NCI-H1930 (cell line): ENCODE data around the gene HIGD1C.
"Not testable (repeated sequence)": the region's sequence is repeated elsewhere in the genome, so short reads cannot be mapped to it uniquely, and the experiment has no call there.

ENCODE experiments used
- DNase-seq, 2 experiments: peaks; one replicate each; lab custom pipeline; 2025; lab: John Stamatoyannopoulos, UW

The HIGD1C gene

GRCh38 chr12:50952510-50952909 lies at the start of gene HIGD1C:
Gene HIGD1C (plus strand): TSS chr12:50952544. CDS start chr12:50953999, 1,455 bp downstream.
- DNase-seq: no peak

DNA sequence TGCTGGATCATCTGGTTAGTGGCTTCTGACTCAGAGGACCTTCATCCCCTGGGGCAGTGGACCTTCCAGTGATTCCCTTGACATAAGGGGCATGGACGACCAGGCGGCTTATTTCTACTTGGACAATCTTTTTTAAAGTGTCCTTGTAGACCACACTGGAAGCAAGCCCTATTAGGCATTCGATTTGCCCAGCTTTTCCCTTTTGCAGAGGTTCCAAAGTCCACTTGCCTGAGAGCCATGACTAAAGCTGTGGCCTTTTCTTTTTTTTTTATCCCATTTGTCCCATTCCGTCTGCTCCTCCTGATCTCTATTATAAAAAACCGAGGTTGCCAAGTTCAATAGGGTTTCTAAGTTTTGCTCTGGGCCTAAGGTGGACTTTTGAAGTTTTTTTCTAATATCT lies 43.9 kb upstream of the HIGD1C start:
- not testable (repeated sequence) for DNase-seq

DNA sequence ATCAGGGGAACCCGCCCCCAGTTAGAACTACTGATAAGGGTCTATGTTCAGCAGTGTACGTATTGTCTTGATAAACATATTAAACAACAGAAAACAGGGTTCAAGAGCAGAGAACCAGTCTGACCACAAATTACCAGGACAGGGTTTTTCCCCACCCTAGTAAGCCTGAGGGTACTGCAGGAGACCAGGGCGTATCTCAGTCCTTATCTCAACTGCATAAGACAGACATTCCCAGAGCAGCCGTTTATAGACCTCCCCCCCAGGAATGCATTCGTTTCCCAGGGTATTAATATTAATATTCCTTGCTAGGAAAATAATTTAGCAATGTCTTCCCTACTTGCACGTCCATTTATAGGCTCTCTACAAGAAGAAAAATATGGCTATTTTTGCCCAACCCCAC lies 40.0 kb upstream of the HIGD1C start:
- not testable (repeated sequence) for DNase-seq

GRCh38 chr12:50913224-50913623 lies 39.1 kb upstream of the HIGD1C start:
- no peak for DNase-seq

GRCh38 chr12:50914872-50915484 lies 37.4 kb upstream of the HIGD1C start:
- no peak for DNase-seq

DNA sequence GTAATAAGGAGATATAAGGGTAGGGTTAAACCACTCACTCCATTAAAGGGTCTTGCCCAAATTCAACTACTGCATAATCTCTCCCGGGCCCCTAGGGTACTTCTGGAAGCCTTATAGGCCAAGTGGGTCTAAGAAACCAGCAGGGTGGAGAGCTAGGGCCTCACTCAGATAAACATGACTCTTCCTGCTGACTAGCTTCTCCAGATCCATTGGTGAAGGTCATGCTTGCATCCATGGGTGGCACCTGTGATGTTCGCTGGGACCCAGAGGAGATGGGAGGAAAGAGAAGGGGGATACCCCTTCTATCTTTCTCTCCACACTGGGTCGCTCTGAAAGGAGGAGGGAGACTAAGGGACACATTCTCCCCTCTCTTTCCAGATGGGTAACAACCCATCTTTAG lies 36.1 kb upstream of the HIGD1C start:
- no peak for DNase-seq

DNA sequence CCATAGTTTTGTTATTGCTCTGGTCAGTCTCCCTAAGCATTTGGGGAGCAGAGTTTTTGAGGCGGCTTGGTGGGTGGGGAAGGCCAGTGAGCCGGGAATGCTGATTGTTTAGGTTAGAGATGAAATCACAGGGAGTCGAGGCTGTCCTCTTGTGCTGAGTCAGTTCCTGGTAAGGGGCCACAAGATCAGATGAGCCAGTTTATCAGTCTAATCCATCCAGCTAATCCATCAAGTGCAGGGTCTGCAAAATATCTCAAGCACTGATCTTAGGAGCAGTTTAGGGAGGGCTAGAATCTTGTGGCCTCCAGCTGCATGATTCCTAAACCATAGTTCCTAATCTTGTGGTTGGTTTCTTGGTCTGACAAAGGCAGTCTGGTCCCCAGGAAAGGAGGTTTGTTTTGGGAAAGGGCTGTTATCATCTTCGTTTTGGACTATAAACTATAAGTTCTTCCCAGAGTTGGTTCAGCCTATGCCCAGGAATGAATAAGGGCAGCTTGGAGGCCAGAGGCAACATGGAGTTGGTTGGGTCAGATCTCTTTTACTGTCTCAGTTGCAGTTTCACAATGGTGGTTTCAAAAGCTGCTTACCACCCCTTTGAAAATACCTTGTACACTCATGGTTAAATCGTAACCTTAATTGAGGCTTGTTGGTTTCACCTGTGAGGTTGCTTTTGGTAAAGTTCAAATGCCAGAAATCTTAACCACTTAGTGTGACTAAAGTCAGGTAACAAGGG lies 33.6 kb upstream of the HIGD1C start:
- no peak for DNase-seq

- DNase-seq: no peak
These were observed 29.5 kb upstream of the HIGD1C start for GRCh38 chr12:50922820-50923219.

- DNase-seq: no peak
These were observed 28.8 kb upstream of the HIGD1C start for GRCh38 chr12:50923361-50924130.

DNA sequence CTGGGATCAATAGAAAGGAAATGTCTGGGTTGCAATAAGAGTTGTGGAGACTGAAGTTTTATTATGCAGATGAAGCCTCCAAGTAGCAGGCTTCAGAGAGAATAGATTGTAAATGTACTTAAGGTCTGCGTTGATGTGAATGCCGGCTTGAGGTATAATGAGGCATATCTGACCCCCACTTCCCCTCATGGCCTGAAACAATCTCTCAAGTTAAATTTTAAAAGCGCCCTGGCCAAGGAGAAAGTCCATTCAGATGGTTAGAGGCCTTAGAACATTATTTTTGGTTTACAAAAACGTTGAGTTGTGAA lies 28.3 kb upstream of the HIGD1C start:
- DNase-seq: no peak

- DNase-seq: no peak
These were observed 27.7 kb upstream of the HIGD1C start for GRCh38 chr12:50924439-50925341.

- no peak for DNase-seq
These were observed 27.0 kb upstream of the HIGD1C start for GRCh38 chr12:50925342-50925651.

GRCh38 chr12:50925920-50926319 lies 26.4 kb upstream of the HIGD1C start:
- no peak for DNase-seq

DNA sequence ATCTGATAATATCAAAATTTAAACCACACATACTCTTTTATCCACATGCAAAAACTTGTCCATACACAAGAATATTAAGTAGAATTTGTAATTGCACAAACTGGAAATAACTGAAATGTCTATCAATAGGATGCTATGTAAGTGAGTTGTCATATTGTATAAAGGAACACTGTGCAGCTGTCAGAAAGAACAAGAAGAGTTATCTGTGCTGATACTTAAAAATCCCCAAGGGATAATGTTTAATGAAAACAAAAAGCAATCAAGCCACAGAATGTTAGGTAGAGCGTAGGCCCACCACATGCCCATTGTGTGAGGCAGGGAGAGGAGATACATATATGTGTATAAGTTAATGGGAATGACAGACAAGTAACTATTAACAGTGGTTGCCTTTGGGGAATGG lies 25.9 kb upstream of the HIGD1C start:
- no peak for DNase-seq

- not testable (repeated sequence) for DNase-seq
These were observed 25.4 kb upstream of the HIGD1C start for GRCh38 chr12:50926932-50927331.

GRCh38 chr12:50927356-50927755 lies 25.0 kb upstream of the HIGD1C start:
- no peak for DNase-seq

DNA sequence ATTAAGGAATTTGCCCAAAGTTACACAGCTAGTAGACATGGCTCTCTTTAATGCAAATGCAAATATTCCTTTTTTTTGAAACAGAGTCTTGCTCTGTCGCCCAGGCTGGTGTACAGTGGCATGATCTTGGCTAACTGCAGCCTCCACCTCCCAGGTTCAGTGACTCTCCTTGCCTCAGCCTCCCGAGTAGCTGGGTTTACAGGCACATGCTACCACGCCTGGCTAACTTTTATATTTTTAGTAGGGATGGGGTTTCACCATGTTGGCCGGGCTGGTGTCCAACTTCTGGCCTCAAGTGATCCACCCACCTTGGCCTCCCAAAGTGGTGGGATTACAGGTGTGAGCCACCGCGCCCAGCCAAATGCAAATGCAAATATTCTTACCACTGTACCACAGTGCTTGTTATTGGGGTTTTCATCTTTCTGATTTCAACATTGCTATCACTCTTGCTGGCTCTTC lies 24.5 kb upstream of the HIGD1C start:
- no peak for DNase-seq

DNA sequence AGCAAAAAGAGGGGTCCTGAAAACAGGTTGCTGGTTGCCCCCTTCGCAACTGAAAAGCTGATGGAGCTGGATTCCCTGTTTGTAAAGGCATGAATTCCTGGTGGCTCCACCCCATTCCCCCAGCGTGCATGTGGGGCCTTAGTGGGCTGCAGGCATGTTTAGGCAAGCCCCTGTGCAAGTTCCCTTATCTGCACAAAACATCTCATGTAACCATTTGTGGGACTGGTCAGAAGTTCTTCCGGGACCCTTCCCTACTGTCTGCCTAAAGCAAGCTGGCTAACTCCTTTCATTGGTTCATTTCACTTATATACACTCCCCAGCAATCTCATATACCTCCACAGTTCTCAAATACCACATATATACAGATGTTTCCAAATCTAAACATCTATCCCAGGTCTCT lies 24.0 kb upstream of the HIGD1C start:
- no peak for DNase-seq

- no peak for DNase-seq
These were observed 22.5 kb upstream of the HIGD1C start for GRCh38 chr12:50929831-50930230.

DNA sequence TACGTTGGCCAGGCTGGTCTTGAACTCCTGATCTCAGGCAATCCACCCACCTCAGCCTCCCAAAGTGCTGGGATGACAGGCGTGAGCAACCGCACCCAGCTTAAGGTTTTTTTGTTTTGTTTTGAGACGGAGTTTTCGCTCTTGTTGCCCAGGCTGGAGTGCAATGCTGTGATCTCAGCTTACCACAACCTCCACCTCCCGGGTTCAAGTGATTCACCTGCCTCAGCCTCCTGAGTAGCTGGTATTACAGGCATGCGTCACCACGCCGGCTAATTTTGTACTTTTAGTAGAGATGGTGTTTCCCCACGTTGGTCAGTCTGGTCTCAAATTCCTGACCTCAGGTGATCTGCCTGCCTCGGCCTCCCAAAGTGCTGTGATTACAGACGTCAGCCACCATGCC lies 21.9 kb upstream of the HIGD1C start:
- not testable (repeated sequence) for DNase-seq

- no peak for DNase-seq
These were observed 19.5 kb upstream of the HIGD1C start for GRCh38 chr12:50932787-50933280.
